NT2/D1 (cell line): ENCODE results near the gene NLGN1.

Source experiments
- SUZ12 ChIP-seq: IDR thresholded peaks from 2 replicates; pipeline ENCODE4 v1.6.1; 2011; ENCODE audit not compliant: insufficient read length, insufficient read depth; ENCODE audit errors: extremely low read depth
- YY1 ChIP-seq: IDR thresholded peaks from 2 replicates; pipeline ENCODE4 v1.6.1; 2011; ENCODE audit not compliant: insufficient read length, insufficient read depth

DNA sequence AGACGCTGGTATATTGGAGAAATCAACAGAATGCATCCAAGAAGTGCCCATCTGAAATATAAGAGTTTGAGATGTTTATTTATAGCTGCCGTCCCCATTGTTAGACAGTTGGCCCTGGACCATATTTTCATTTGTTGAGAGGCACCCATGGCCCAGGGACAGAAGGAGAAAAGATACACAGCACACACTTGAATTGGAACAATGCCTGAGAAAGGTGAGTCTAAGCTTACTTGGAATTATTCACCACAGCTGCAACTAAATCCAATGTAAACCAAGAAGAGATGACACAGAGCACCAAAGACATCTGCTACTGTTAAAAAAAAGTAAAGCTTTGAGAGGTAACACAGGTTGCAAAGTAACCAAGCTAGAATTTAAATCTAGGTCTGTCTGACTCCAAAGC is 936.1 kb downstream of the NLGN1 start:
- TF ChIP-seq YY1 (no peak), SUZ12 (no peak)
